ENCODE measurements around the gene ADRM1. TPM values are rescaled to one million over a fixed set of nuclear protein-coding genes. Genes with fewer than 3 reads are reported as not detected.

The ADRM1 gene
- total and polyA plus RNA-seq, 2 experiments from 2014 or later: 206 to 243 TPM

DNA sequence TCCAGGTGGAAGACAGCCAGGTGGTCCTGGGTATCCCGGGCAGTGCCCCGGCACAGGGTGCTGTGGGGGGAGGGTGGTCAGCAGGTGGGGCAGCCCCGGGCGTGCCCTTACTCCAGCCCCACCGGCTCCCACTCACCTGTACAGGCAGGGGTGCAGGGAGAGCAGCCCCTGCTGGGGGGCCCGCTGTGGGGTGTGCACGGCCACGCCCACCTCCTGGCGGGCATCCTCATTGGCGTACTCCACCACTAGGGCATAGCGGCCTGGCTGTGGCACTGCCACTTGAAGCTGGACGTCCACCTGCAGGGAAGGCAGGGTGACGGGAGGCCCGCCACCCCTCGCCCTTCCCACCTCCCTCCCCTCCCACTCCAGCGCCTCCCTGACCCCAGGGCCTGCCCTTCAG, 29.6 kb downstream of the ADRM1 start:
- Histone ChIP-seq H3K27ac (ENCODE audit: low read depth) (no peak overlapping the region), H3K9me2 (ENCODE audit: insufficient read depth) (no peaks in the 10 kb centered on the region), H2AFZ (no peak overlapping the region), H3K4me3 (no peak overlapping the region), H3K4me1 (ENCODE audit: insufficient read depth) (no peaks in the 10 kb centered on the region), H3K4me2 (no peak overlapping the region), H4K20me1 (replicated peaks; ENCODE audit: insufficient read depth) (no peaks in the 10 kb centered on the region), H3F3A (replicated peaks; ENCODE audit: low read depth) (no peaks in the 10 kb centered on the region), H3K27me3 (ENCODE audit: insufficient read depth) (no peaks in the 10 kb centered on the region), H3K79me2 (replicated peaks; ENCODE audit: insufficient read depth) (no peaks in the 10 kb centered on the region), H3K36me3 (ENCODE audit: insufficient read depth) (peaks cover 17% of the 10 kb centered on the region)
- Mint-ChIP-seq H3K27ac (no peak overlapping the region), H3K27me3 (ENCODE audit: insufficient read depth, low read depth, poor library complexity) (peaks cover 12% of the 10 kb centered on the region), H3K36me3 (ENCODE audit: low read depth) (peaks cover 40% of the 10 kb centered on the region), H3K4me3 (no peak overlapping the region), H3K4me1 (no peaks in the 10 kb centered on the region), H3K9me3 (no peaks in the 10 kb centered on the region)
- no peak for DNase-seq (ENCODE audit: low spot score)
- no peak for ATAC-seq
- TF ChIP-seq ZNF331 (CRISPR knock-in tag; IDR thresholded peaks at IDR 0.05; ENCODE audit: low read depth) (no peak), EZH2 (IDR thresholded peaks at IDR 0.05; ENCODE audit: low read depth, unreplicated experiment) (no peak), JUNB (IDR thresholded peaks at IDR 0.05; ENCODE audit: unreplicated experiment) (no peak), ZNF114 (CRISPR knock-in tag; IDR thresholded peaks at IDR 0.05) (no peak), ZNF462 (CRISPR knock-in tag; IDR thresholded peaks at IDR 0.05) (no peak), STAT1 (IDR thresholded peaks at IDR 0.05; ENCODE audit: unreplicated experiment) (no peak), ETS1 (IDR thresholded peaks at IDR 0.05) (no peak), POLR2AphosphoS5 (IDR thresholded peaks at IDR 0.05; ENCODE audit: low read depth) (no peak), CREB1 (CRISPR knock-in tag; IDR thresholded peaks at IDR 0.05; ENCODE audit: low read depth) (no peak), NANOG (IDR thresholded peaks at IDR 0.05; ENCODE audit: borderline replicate concordance) (no peak), EZH2phosphoT487 (IDR thresholded peaks at IDR 0.05; ENCODE audit: unreplicated experiment) (no peak), REST (IDR thresholded peaks at IDR 0.05; ENCODE audit: unreplicated experiment) (no peak)
- TF ChIP-seq, protein P1, sequence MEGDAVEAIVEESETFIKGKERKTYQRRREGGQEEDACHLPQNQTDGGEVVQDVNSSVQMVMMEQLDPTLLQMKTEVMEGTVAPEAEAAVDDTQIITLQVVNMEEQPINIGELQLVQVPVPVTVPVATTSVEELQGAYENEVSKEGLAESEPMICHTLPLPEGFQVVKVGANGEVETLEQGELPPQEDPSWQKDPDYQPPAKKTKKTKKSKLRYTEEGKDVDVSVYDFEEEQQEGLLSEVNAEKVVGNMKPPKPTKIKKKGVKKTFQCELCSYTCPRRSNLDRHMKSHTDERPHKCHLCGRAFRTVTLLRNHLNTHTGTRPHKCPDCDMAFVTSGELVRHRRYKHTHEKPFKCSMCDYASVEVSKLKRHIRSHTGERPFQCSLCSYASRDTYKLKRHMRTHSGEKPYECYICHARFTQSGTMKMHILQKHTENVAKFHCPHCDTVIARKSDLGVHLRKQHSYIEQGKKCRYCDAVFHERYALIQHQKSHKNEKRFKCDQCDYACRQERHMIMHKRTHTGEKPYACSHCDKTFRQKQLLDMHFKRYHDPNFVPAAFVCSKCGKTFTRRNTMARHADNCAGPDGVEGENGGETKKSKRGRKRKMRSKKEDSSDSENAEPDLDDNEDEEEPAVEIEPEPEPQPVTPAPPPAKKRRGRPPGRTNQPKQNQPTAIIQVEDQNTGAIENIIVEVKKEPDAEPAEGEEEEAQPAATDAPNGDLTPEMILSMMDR (conservative IDR thresholded peaks at IDR 0.05; ENCODE audit: low read depth in 2 of 2): no peak

Measured in GM23338 (cell line).